HG03045 (cell line): ENCODE data around the gene ASCL1.

Experiments
- ATAC-seq: cut with Tn5 transposase; IDR thresholded peaks from one replicate; pipeline ENCODE4 v1.9.1; 2021; ENCODE audit warnings: mild to moderate bottlenecking, moderate library complexity; ENCODE audit not compliant: unreplicated experiment

Gene ASCL1

DNA sequence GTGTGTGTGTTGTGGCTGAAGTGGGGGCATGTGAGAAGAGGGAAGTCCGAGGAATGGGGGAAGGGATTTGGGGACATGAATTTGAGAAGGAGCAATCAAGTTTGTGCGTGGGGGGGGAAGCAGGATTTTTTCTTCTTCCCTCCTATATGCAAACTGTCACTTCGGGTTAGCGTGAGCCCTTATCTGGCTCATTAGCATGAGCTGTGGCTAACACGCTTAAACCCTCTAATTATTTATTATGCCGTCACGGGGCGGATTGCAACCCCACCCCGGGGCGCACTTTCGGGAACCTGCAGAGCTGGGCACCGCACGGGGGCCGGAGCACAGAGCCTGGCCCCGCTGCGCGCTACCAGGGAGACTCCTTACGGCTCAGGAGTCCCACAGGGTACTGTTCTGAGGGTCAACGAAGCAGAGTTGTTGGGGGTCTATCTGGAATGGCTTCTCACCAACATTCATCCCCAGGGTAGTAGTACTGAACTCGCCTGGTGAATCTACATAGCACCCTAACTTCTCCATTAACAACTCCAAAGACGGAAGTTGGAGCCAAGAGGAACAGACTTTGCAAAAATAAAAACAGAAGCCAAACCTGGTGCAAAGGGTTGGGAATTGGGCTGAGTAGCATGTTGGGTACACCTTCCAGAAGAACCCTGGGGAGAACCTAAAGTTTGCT, 6.4 kb upstream of the ASCL1 start:
- ATAC-seq: no peak

DNA sequence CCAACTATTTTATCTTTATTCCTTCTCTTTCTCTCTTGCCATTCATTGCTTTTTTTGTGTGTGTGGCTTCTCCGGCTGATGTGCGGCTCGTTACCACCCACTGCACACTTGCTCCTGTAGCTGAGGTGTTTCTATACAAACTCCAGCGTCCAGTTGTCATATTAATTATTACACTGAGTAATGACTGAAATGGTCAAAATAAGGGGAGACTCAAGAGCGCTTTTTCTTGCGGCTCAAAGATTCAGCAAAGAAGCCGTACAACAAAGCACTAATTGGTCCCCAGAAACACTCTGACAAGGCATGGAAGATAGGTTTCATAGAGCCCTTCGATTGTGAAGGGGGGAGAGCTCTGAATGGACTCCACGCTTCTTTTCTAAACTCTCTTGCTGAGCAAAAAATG, 5.6 kb upstream of the ASCL1 start:
- ATAC-seq: no peak

DNA sequence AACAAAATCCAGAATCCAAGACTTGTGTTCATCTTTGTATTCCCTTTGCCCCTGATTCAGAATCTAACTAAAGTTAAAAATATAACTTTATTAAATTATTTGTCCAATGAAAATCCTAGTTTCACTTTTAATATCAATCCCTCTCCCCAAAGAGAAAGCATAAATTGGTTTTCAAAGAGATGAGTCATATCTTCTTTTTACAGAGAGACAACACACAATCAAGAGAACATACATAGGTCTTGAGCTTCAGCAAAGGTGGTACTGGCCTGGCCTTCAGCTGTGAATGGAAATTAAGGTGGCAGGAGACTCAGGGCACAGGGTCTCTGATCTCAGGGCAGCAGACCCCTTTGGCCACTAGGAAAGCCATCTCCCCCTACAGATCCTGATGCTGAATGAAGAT, 4.3 kb upstream of the ASCL1 start:
- no peak for ATAC-seq

DNA sequence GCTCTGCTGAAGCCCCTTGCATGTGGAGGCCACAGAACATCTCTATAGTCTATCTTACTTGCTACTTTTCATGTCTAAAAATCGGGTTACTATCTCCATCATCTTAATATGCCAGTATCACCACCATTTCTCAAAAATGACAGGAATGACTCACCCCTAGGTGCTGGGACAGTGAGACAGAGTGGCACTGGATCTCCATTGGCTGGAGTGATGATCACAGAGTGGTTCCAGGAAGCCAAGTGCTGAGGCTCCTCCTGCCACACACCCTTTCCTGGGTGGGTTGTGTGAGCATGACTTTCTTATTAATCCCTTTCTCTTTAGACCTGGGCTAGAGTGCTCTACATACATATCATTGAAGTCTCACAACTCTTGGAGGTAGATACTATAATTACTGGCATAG, 3.3 kb upstream of the ASCL1 start:
- no peak for ATAC-seq

DNA sequence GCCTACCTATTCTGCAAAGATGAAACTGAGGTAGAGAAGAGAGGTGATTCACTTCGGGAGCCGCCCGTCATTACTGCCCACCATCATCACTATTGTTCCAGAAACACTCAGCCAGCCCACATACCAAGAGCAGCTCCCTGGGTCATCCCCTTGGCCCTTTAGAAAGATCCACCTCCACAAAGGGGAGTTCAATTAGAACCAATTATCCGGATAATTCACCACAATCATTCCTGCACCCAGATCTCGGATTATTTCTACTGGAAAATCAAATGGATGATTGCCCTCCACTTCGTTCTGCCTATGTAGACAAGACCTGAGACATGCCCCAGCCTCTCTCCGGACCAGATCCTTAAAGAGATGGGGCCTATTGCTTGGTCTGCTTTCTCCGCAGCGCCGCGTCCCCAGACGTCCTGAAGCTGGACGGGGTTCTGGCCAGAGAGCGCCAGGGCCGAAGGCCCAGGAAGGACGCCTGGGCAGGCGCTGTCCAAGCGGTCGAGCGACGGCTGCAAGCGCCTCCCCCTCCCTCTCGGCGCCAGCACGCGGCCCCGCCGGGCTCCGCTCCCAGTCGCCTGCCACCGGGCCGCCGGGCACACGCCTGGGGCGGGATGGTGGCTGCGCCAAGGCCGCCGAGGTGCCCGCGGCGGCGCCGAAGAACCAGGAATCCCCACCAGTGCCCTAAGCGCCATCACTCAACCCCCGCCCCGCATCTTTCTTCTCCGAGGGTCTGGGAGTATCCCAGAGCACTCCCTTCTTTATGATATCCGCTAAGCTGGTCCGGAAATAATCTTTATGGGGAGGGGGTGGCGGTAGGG, 1.3 kb upstream of the ASCL1 start:
- ATAC-seq: no peak

DNA sequence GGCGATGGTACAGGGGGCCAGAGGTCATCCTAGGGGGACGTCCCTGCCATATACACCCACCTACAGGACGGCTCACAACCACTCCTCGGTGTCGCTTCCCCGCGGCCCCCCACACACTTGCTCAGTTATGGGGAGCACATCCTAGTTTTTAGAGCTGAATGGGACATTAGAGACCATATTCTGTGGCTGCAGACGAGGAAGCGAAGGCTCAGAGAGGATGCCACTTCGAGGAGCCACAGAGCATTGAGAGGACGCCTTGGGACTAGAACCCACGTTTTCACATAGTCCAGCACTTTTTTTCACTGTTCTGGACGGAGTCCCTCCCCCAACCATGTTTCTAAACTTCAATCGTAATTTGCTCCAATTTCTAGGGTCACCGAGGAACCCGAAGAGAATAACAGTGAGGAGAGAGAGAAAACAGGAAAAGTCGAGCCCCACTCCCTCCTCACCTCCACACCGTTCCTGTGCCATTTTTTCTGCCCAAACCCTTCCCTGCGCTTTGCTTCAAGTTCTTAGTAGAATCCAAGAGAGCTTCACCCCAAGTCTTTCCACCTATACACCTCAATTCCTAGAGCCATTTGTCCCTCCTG, 641 bp upstream of the ASCL1 start:
- no peak for ATAC-seq

DNA sequence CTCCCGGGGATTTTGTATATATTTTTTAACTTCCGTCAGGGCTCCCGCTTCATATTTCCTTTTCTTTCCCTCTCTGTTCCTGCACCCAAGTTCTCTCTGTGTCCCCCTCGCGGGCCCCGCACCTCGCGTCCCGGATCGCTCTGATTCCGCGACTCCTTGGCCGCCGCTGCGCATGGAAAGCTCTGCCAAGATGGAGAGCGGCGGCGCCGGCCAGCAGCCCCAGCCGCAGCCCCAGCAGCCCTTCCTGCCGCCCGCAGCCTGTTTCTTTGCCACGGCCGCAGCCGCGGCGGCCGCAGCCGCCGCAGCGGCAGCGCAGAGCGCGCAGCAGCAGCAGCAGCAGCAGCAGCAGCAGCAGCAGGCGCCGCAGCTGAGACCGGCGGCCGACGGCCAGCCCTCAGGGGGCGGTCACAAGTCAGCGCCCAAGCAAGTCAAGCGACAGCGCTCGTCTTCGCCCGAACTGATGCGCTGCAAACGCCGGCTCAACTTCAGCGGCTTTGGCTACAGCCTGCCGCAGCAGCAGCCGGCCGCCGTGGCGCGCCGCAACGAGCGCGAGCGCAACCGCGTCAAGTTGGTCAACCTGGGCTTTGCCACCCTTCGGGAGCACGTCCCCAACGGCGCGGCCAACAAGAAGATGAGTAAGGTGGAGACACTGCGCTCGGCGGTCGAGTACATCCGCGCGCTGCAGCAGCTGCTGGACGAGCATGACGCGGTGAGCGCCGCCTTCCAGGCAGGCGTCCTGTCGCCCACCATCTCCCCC, 777 bp downstream of the ASCL1 start:
- peak; percentile 55 for ATAC-seq

DNA sequence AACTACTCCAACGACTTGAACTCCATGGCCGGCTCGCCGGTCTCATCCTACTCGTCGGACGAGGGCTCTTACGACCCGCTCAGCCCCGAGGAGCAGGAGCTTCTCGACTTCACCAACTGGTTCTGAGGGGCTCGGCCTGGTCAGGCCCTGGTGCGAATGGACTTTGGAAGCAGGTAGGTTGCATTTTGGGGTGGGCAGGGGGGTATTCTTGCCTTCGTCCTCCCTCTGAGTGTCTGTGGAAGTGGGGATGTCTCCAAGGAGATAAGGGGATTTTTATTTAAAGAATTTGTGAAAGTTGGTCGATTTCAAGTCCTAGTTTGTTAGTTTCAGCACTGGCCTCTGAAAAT, 1.3 kb downstream of the ASCL1 start:
- ATAC-seq: no peak

DNA sequence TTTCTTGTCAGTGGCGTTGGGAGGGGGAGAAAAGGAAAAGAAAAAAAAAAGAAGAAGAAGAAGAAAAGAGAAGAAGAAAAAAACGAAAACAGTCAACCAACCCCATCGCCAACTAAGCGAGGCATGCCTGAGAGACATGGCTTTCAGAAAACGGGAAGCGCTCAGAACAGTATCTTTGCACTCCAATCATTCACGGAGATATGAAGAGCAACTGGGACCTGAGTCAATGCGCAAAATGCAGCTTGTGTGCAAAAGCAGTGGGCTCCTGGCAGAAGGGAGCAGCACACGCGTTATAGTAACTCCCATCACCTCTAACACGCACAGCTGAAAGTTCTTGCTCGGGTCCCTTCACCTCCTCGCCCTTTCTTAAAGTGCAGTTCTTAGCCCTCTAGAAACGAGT, 1.9 kb downstream of the ASCL1 start:
- ATAC-seq: no peak

DNA sequence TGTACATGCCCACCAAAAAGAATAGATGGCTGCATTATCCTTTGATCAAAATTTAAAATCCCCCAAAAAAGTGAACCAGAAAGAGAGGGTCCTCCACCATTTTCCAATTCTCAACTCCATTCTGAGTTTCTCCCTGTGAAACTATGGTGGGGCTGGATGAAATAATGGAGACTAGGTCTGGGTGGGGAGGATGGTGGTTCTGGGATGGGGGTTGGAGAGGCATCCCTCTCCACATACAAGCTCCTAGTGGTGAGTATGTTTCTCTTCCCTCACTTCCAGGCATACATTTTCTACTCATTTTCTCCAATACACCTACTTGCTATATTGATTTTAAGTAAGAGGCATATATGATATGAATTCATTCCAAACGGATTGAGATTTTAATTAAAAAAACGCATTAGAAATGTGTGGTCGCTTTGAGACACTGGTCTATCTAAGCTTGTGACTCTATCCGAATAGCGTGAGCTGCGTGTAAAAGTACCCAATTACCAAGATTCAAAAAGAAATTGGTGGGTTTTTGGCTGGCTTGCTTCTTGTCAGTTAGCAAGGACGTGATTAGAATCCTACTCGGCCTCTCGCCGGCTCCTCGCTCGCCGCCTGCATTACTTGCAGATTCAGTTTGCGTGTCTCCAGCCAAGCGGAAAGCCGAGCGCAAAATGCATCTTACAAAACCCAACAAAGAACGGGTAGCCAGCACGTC, 3.4 kb downstream of the ASCL1 start:
- no peak for ATAC-seq

DNA sequence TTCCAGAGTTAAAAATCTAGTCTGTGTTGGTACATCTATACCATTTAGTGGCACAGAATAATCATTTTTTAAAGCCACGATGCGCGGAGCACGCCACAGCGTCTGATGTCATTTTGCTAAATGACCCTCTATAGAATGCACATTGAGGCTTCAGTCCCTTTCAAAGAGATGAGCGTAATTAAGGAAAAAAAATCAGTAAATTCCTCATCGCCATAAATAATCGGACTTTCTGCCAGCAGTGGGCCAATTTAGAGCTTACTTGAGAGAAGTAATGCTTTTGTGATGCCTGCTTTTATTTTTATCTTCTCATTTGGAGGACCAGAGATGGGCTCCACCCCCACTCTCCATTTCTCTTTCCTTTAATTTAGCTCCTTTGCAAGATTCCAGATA, 4.0 kb downstream of the ASCL1 start:
- no peak for ATAC-seq

DNA sequence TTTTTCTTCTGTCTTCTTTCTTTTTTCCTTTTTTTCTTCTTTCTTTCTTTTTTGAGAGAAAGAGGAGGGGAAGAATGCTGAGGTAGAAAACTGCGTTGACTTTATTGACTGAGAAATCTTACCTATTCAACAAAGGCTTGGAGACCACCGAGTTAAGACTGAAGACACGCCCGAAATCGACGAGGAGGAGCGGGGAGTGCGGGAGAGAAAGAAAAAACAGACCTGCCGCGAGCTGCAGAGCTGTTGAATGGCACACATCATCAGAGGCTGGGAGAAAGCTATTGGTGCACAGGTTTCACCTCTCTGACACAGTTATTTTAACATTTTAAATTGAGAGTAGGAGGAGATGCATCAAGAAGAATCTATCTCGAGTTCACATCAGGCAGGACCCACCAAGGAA, 5.1 kb downstream of the ASCL1 start:
- ATAC-seq: no peak

DNA sequence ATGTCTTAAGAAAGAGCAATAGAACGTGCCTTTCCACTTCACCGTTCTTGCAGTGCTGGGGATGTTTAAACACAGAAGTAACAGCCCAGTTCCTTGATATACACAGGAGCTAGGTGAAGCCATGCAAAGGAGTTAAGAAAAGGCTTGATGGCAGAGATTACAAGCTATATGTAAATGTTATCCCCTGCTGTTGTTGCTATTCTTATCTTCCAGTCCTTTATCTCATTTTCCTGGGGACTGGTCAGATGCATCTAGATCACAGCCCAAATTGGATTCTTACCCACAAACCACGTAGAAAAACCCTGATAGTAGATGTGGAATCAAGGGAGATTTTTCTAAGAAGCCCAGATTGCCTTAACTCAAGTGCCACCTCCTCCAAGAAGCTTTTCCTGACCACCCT, 5.5 kb downstream of the ASCL1 start:
- ATAC-seq: no peak

DNA sequence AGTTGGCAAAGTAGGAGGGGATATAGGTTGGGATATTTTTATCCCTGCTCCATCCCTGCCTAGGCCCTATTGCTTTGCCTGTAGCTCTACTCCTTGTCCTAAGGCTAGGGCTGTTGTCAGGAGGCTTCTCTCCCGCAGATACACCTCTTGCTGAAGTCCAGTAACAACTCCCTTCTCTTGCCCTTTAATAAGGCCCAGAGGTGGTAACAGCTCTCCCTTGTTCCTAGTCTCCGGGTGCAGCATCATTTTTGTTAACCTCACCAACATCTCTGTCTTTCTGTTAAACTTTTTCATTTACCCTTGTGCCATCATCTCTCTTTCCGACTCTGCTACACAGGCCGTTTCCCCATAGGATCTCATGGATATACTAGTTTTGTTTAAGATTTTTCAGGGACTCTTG, 6.3 kb downstream of the ASCL1 start:
- ATAC-seq: no peak

DNA sequence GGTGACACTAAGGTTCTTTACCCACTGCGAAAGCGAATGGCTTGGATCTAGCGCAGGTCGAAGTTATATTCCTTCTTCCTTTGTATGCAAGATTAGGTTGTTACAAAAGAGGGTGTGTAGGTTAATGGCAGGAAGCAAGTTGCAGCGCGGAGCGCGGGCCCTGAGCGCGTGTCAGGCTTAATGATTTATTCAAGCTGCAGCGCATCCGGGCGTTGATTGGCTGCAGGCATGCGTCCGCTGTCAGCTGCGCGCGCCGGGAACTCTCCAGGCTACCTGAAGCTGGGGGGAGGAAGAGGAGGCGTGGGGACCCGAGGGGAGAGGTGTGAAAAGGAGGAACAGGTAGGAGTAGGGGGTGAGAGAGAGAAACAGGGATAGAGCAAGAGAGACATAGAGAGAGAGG, 7.4 kb downstream of the ASCL1 start:
- peak; percentile 61 for ATAC-seq

DNA sequence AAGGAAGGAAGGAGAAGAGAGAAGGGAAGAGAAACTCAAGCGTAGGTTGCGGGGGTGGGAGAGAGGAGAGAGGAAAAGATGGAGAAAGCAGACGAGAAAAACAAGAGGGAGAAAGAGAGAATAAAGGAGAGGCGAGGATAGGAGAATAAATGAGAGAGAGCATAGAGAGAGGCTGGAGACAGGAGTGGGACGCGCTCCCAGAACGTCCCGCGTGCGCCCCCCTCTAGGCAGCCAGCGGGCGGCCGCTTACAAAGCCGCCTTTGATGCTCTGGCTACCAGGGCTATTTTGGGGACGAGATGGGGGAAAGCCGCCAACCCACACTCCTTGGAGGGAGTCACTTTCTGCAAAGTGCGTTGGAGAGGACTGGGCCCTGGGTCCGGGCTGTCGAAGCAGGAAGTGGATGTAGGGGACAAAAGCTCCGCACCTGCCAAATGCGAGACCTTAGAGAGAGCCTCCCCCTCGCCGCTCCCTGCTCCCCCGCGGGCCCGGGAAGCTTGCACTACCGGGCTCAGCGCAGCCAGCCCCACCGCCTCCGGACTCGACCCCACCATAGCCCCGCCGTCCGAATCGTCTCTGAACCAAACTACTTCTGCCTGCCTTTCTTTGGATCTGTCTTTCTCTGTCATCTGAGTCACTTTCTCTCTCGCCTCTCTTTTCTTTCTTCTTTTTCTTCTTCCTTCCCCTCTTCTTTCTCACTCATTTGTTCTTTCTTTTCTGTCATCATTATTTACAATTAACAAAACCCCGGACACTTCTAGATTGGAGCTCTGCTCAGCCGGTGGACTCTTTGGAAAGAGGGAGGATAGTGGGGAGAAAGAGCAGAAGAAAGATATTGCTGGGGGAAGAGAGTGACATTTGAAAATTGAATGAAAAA, 8.0 kb downstream of the ASCL1 start:
- no peak for ATAC-seq

DNA sequence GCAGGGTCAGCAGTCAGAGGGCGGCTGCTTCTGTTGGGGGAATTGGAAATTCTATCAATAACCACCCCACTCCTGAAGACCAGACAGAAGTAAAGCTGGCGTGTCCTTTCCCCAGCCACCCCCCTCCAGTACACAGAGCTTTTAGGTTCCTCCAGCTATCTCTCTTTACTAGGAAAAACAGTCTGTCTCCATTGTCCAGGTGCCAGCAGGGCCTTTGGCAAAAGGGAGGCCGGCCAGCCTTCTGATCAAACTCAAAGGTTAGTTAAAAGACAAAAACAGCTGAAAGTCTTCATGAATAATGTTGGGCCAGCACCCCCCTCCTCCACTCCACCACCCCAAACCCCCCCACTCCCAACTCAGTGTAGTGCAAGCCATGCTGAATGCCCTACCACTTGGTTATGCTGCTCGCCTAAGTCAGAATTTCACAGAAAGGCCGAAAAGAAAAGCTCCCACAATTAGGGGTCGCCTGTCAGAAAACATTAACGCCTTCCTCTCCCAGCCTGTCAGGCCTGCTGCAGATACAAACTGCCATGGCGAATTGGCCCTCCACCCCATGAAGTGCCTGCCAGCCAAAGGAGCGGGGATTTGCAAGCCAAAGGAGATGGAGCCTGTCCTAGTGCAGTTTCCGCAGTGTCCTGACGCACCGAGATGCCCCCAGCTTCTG, 8.9 kb downstream of the ASCL1 start:
- no peak for ATAC-seq

DNA sequence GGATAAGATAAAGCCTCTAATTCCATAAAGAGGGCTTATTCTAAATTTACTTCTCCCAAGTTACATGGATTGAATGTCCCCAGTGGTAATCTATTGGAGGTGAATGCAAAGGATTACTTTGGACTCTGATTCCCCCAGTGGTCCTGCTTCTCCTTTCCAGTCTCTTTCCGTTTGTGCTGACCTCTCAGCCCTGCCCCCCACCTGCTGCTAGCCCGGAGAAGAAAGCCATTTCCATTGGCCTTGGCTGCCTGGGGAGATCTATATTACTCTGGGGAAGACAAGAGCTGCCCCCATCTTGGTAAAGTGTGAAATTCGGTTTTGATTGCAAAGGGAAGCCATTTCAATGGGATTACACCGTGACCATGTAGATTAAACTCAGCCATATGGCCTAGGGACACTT, 13.3 kb downstream of the ASCL1 start:
- ATAC-seq: no peak

DNA sequence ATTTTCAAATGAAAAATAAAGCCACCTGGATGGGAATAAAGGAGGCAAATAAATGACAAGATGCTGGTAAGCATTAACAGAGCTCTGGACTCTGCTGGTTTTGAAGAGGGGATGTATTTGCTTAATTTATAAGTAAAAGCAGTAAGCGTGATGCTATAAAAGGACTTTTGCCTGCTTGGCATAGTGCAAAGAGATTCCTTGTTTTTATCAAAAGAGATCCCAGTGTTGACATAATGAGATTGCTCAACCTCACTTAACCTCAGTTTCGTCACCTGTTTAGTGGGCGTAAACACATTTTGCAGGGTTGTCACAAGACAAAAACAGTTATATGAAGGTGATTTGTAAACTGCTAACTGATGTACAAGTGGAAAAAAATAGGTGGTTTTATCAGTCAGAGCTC, 13.8 kb downstream of the ASCL1 start:
- ATAC-seq: no peak

DNA sequence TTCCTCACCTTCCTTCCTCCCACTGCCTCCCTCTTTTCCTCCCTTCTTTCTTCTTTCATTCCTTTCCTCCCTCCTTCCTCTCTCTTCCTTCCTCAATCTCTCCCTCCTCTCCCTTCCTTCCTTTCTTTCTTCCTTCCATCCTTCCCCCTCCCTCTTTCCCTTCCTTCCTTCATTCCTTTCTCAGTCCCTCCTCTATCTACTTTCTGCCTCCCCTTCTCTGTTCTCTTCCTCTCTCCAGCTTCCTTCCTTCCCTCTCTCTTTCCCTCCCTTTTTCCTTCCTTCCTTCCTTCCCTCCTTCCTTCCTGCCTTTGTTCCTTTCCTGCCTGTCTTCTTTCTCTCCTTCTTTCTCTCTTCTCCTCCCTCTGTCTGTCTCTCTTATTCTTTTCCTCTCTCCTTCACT, 16.1 kb downstream of the ASCL1 start:
- no peak for ATAC-seq
